ENCODE measurements around the gene MEF2B. TPM values are rescaled to one million over a fixed set of nuclear protein-coding genes. Genes with fewer than 3 reads are reported as not detected.
"Not testable (repeated sequence)": the region's sequence is repeated elsewhere in the genome, so short reads cannot be mapped to it uniquely, and the experiment has no call there.

Gene MEF2B
- total and polyA plus RNA-seq, 2 experiments from 2014 or later: 7.4 to 8.3 TPM

DNA sequence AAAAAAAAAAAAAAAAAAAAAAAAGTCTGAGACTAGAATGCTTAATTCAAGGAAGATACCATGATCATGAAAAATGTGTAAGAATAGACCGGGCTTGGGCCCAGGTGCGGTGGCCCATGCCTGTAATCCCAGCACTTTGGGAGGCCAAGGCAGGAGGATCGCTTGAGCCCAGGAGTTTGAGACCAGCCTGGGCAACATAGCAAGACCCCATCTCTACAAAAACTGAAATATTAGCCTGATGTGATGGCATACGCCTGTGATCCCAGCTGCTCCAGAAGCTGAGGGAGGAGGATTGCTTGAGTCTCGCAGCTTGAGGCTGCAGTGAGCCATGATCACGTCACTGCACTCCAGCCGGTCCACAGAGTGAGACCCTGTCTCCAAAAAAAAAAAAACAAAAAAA, 63.1 kb downstream of the MEF2B start:
- Mint-ChIP-seq H3K4me1 (peaks cover 32% of the 10 kb centered on the region), H3K27me3 (ENCODE audit: insufficient read depth, low read depth, poor library complexity) (peaks cover 32% of the 10 kb centered on the region)
- H3K9me2 ChIP-seq (ENCODE audit: insufficient read depth); H3K4me3 Mint-ChIP-seq; H3K4me3 ChIP-seq; H3K4me2 ChIP-seq; ATAC-seq; H3K36me3 Mint-ChIP-seq (ENCODE audit: low read depth); H3K9me3 Mint-ChIP-seq; H4K20me1 ChIP-seq (replicated peaks; ENCODE audit: insufficient read depth); H3K27ac ChIP-seq (ENCODE audit: low read depth); H3K36me3 ChIP-seq (ENCODE audit: insufficient read depth); H3K27me3 ChIP-seq (ENCODE audit: insufficient read depth); H3K79me2 ChIP-seq (replicated peaks; ENCODE audit: insufficient read depth); H3K27ac Mint-ChIP-seq; H2AFZ ChIP-seq; DNase-seq (ENCODE audit: low spot score): not testable (repeated sequence)
- Histone ChIP-seq H3F3A (replicated peaks; ENCODE audit: low read depth) (peaks cover 23% of the 10 kb centered on the region; the same call in 1 of the 2 replicates), H3K4me1 (ENCODE audit: insufficient read depth) (peaks cover 26% of the 10 kb centered on the region)

DNA sequence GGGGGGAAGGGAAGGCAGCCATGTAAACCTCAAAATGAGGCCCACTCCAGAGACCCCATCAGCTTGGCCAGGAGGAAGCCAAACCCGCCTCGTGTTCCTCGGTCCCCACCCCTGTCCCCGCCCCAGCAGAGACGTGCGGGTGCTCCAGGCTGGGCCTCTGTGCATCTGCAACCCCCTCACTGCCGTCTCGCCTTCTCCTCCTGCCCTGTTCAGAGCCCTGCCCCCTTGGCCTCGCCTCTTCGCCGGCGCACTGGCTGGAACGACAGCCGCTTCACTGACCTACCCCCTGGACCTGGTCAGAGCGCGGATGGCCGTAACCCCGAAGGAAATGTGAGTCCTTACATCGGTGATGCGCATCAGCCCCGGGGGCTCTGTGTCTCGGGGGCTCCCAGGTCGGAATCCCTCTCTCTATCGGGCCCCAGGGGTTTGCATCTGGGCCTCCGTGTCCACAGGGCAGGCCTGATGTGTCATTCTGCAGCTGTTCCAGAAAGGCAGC, 64.0 kb downstream of the MEF2B start:
- Histone ChIP-seq H3F3A (replicated peaks; ENCODE audit: low read depth) (0 out of 2 replicates have a peak, but pooled peaks cover 17% of the 10 kb centered on the region), H2AFZ (peak overlapping the region; percentile 82; the same call in 1 of the 2 replicates), H3K27ac (ENCODE audit: low read depth) (peak overlapping the region; percentile 93), H4K20me1 (replicated peaks; ENCODE audit: insufficient read depth) (no peaks in the 10 kb centered on the region; the same call in 1 of the 2 replicates), H3K27me3 (ENCODE audit: insufficient read depth) (peaks cover 5% of the 10 kb centered on the region; the same call in 1 of the 2 replicates), H3K36me3 (ENCODE audit: insufficient read depth) (no peaks in the 10 kb centered on the region), H3K4me1 (ENCODE audit: insufficient read depth) (peaks cover 20% of the 10 kb centered on the region), H3K4me2 (peak overlapping the region; percentile 82), H3K79me2 (replicated peaks; ENCODE audit: insufficient read depth) (no peaks in the 10 kb centered on the region), H3K4me3 (peak overlapping the region; percentile 78), H3K9me2 (ENCODE audit: insufficient read depth) (no peaks in the 10 kb centered on the region)
- peaks cover 31% of the 10 kb centered on the region for H3K27me3 Mint-ChIP-seq (ENCODE audit: insufficient read depth, low read depth, poor library complexity)
- H3K9me3 Mint-ChIP-seq: no peaks in the 10 kb centered on the region
- ATAC-seq (peak; percentile 30), DNase-seq (ENCODE audit: low spot score) (peak; percentile 73)
- H3K4me3 Mint-ChIP-seq: peak overlapping the region; percentile 89
- H3K36me3 Mint-ChIP-seq (ENCODE audit: low read depth): peaks cover 7% of the 10 kb centered on the region; the same call in 1 of the 3 replicates
- H3K4me1 Mint-ChIP-seq: peaks cover 25% of the 10 kb centered on the region
- H3K27ac Mint-ChIP-seq: peak overlapping the region; percentile 94
- TF ChIP-seq ZNF114 (CRISPR knock-in tag; IDR thresholded peaks at IDR 0.05) (no peak), STAT1 (IDR thresholded peaks at IDR 0.05; ENCODE audit: unreplicated experiment) (no peak), EZH2 (IDR thresholded peaks at IDR 0.05; ENCODE audit: low read depth, unreplicated experiment) (no peak), NANOG (IDR thresholded peaks at IDR 0.05; ENCODE audit: borderline replicate concordance) (no peak), CREB1 (CRISPR knock-in tag; IDR thresholded peaks at IDR 0.05; ENCODE audit: low read depth) (no peak), ZNF331 (CRISPR knock-in tag; IDR thresholded peaks at IDR 0.05; ENCODE audit: low read depth) (no peak), POLR2AphosphoS5 (IDR thresholded peaks at IDR 0.05; ENCODE audit: low read depth) (no peak), EZH2phosphoT487 (IDR thresholded peaks at IDR 0.05; ENCODE audit: unreplicated experiment) (no peak), JUNB (IDR thresholded peaks at IDR 0.05; ENCODE audit: unreplicated experiment) (no peak)
- TF ChIP-seq, protein P1, sequence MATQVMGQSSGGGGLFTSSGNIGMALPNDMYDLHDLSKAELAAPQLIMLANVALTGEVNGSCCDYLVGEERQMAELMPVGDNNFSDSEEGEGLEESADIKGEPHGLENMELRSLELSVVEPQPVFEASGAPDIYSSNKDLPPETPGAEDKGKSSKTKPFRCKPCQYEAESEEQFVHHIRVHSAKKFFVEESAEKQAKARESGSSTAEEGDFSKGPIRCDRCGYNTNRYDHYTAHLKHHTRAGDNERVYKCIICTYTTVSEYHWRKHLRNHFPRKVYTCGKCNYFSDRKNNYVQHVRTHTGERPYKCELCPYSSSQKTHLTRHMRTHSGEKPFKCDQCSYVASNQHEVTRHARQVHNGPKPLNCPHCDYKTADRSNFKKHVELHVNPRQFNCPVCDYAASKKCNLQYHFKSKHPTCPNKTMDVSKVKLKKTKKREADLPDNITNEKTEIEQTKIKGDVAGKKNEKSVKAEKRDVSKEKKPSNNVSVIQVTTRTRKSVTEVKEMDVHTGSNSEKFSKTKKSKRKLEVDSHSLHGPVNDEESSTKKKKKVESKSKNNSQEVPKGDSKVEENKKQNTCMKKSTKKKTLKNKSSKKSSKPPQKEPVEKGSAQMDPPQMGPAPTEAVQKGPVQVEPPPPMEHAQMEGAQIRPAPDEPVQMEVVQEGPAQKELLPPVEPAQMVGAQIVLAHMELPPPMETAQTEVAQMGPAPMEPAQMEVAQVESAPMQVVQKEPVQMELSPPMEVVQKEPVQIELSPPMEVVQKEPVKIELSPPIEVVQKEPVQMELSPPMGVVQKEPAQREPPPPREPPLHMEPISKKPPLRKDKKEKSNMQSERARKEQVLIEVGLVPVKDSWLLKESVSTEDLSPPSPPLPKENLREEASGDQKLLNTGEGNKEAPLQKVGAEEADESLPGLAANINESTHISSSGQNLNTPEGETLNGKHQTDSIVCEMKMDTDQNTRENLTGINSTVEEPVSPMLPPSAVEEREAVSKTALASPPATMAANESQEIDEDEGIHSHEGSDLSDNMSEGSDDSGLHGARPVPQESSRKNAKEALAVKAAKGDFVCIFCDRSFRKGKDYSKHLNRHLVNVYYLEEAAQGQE (IDR thresholded peaks at IDR 0.05; ENCODE audit: unreplicated experiment): no peak
- TF ChIP-seq, protein P2, sequence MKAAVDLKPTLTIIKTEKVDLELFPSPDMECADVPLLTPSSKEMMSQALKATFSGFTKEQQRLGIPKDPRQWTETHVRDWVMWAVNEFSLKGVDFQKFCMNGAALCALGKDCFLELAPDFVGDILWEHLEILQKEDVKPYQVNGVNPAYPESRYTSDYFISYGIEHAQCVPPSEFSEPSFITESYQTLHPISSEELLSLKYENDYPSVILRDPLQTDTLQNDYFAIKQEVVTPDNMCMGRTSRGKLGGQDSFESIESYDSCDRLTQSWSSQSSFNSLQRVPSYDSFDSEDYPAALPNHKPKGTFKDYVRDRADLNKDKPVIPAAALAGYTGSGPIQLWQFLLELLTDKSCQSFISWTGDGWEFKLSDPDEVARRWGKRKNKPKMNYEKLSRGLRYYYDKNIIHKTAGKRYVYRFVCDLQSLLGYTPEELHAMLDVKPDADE (IDR thresholded peaks at IDR 0.05): no peak
- TF ChIP-seq, protein P3, sequence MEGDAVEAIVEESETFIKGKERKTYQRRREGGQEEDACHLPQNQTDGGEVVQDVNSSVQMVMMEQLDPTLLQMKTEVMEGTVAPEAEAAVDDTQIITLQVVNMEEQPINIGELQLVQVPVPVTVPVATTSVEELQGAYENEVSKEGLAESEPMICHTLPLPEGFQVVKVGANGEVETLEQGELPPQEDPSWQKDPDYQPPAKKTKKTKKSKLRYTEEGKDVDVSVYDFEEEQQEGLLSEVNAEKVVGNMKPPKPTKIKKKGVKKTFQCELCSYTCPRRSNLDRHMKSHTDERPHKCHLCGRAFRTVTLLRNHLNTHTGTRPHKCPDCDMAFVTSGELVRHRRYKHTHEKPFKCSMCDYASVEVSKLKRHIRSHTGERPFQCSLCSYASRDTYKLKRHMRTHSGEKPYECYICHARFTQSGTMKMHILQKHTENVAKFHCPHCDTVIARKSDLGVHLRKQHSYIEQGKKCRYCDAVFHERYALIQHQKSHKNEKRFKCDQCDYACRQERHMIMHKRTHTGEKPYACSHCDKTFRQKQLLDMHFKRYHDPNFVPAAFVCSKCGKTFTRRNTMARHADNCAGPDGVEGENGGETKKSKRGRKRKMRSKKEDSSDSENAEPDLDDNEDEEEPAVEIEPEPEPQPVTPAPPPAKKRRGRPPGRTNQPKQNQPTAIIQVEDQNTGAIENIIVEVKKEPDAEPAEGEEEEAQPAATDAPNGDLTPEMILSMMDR (conservative IDR thresholded peaks at IDR 0.05; ENCODE audit: low read depth in 2 of 2): no peak
